Transverse colon (tissue), 4 donors: ENCODE measurements around the gene KRTAP5-8.

ENCODE experiments used
- CTCF ChIP-seq, 5 experiments: fragments of 200-600 bp in 3 of 5; fragments of 450-650 bp in 2 of 5; sonication (generic) in 3 of 5; IDR thresholded peaks; 1 replicate in 2 of 5; 2 replicates in 3 of 5; pipeline ENCODE4 v1.5.1; 2016 to 2017; ENCODE audit warnings: antibody characterized with exemption in 5 of 5, inconsistent platforms in 3 of 5, mild to moderate bottlenecking in 2 of 5, moderate library complexity in 1 of 5
- POLR2AphosphoS5 ChIP-seq, 3 donors: sonication (generic); formaldehyde crosslinking; IDR thresholded peaks; one replicate each; pipeline ENCODE4 v1.6.1; 2016; ENCODE audit warnings: antibody characterized with exemption in 3 of 3

DNA sequence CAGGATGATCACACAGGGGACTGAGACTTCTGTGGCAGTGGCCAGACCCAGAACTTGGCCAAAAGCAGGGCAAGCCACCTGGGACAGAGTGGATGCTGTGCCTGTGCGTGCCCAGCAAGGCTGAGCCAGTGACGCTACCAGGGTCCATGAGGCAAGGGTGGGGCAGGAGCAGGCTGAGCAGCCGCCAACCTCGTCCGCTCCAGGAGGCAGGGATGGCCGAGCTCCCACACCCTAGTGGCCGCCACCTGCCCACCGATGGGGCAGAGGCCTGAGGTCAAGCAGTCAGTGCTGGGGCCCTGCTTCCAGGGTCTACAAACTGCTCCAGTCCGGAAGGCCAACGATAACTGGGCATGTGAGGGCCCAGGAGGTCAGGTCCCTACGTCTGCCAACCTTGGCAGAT lies 17.7 kb downstream of the KRTAP5-8 start:
- TF ChIP-seq POLR2AphosphoS5 (IDR thresholded peaks at IDR 0.05) (no peak), CTCF (IDR thresholded peaks at IDR 0.05) (no peak)
